DOHH2 (cell line): Measurements from ENCODE around the gene CROCC.

ENCODE experiments used
- H3F3A ChIP-seq: fragments of 200-600 bp; sonication (generic), shearing (Covaris generic); 2 replicates; pipeline ENCODE4 v1.6.0; 2016; ENCODE audit warnings: antibody characterized with exemption, mild to moderate bottlenecking; ENCODE audit not compliant: control insufficient read depth, insufficient read depth
- H3K27ac ChIP-seq: fragments of 200-600 bp; sonication (generic); 2 replicates; pipeline ENCODE4 v1.5.1; 2014; ENCODE audit warnings: low read depth, mild to moderate bottlenecking, low read length, moderate library complexity
- H3K27me3 ChIP-seq: fragments of 200-600 bp; sonication (generic); 2 replicates; pipeline ENCODE4 v1.6.1; 2014; ENCODE audit warnings: mild to moderate bottlenecking, low read length, mixed read lengths; ENCODE audit not compliant: control insufficient read depth
- H3K36me3 ChIP-seq: fragments of 200-600 bp; sonication (generic); 2 replicates; pipeline ENCODE4 v1.6.1; 2014; ENCODE audit warnings: mild to moderate bottlenecking, low read length, moderate library complexity, mixed read lengths; ENCODE audit not compliant: control insufficient read depth
- H3K4me1 ChIP-seq: fragments of 200-600 bp; sonication (generic); 2 replicates; pipeline ENCODE4 v1.6.1; 2014; ENCODE audit warnings: mild to moderate bottlenecking, low read length, mixed read lengths; ENCODE audit not compliant: control insufficient read depth
- H3K4me2 ChIP-seq: fragments of 200-600 bp; sonication (generic); 2 replicates; pipeline ENCODE4 v1.6.0; 2014; ENCODE audit warnings: mild to moderate bottlenecking, low read length, moderate library complexity
- H3K4me3 ChIP-seq: fragments of 200-600 bp; sonication (generic); 2 replicates; pipeline ENCODE4 v1.5.1; 2014; ENCODE audit warnings: mild to moderate bottlenecking, low read length, mixed read lengths
- H3K79me2 ChIP-seq: fragments of 200-600 bp; sonication (generic); 2 replicates; pipeline ENCODE4 v1.6.1; 2014; ENCODE audit warnings: mild to moderate bottlenecking, low read length, mixed read lengths; ENCODE audit not compliant: control insufficient read depth
- H3K9me2 ChIP-seq: fragments of 200-600 bp; sonication (generic); replicated peaks from 2 replicates; pipeline ENCODE4 v1.6.1; 2014; ENCODE audit warnings: mild to moderate bottlenecking, low read length, mixed read lengths; ENCODE audit not compliant: control insufficient read depth
- H3K9me3 ChIP-seq: fragments of 200-600 bp; sonication (generic); 2 replicates; pipeline ENCODE4 v1.6.1; 2014; ENCODE audit warnings: antibody characterized with exemption, low read length, mixed read lengths; ENCODE audit not compliant: control insufficient read depth, insufficient read depth
- H4K20me1 ChIP-seq: fragments of 200-600 bp; sonication (generic); 2 replicates; pipeline ENCODE4 v1.6.0; 2014; ENCODE audit warnings: low read depth, mild to moderate bottlenecking, antibody characterized with exemption, low read length, moderate library complexity; ENCODE audit not compliant: control insufficient read depth, insufficient read depth
- EZH2phosphoT487 ChIP-seq: fragments of 200-600 bp; sonication (generic); IDR thresholded peaks from 2 replicates; pipeline ENCODE4 v1.6.1; 2017; ENCODE audit warnings: borderline replicate concordance, mild to moderate bottlenecking, antibody characterized with exemption, low read length, moderate library complexity, mixed read lengths
- TF ChIP-seq, protein P1 (sequence below): fragments of 200-600 bp; sonication (generic); IDR thresholded peaks from one replicate; pipeline ENCODE4 v1.5.1; 2014; ENCODE audit warnings: antibody characterized with exemption, mild to moderate bottlenecking, low read depth, low read length; ENCODE audit not compliant: poor library complexity, severe bottlenecking

CROCC gene

DNA sequence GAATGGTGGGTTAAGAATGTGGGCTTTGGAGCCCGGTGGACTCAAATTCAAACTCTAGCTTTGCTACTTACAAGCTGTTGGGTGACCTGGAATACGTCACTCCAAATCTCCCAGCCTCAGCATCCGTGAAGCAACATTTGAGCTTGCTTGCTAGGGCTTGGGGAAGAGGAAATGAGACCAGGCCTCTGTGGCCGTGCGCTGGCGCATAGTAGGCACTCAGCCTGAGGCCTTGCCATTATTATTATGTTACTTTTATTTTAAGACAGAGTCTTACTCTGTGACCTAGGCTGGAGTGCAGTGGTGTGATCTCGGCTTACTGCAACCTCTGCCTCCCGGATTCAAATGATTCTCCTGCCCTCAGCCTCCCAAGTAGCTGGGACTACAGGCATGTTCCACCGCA is 70.9 kb downstream of the CROCC start:
- TF ChIP-seq, protein P1, sequence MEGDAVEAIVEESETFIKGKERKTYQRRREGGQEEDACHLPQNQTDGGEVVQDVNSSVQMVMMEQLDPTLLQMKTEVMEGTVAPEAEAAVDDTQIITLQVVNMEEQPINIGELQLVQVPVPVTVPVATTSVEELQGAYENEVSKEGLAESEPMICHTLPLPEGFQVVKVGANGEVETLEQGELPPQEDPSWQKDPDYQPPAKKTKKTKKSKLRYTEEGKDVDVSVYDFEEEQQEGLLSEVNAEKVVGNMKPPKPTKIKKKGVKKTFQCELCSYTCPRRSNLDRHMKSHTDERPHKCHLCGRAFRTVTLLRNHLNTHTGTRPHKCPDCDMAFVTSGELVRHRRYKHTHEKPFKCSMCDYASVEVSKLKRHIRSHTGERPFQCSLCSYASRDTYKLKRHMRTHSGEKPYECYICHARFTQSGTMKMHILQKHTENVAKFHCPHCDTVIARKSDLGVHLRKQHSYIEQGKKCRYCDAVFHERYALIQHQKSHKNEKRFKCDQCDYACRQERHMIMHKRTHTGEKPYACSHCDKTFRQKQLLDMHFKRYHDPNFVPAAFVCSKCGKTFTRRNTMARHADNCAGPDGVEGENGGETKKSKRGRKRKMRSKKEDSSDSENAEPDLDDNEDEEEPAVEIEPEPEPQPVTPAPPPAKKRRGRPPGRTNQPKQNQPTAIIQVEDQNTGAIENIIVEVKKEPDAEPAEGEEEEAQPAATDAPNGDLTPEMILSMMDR = no peak
- no peak for TF ChIP-seq EZH2phosphoT487
- Histone ChIP-seq H3K9me3 (no peaks in the 10 kb centered on the region), H3K36me3 (no peaks in the 10 kb centered on the region), H3K4me1 (no peaks in the 10 kb centered on the region), H3K9me2 (no peaks in the 10 kb centered on the region), H3K79me2 (no peaks in the 10 kb centered on the region), H4K20me1 (no peaks in the 10 kb centered on the region), H3K27ac (no peak overlapping the region), H3F3A (no peaks in the 10 kb centered on the region), H3K4me3 (no peak overlapping the region), H3K27me3 (no peaks in the 10 kb centered on the region), H3K4me2 (no peak overlapping the region)

DNA sequence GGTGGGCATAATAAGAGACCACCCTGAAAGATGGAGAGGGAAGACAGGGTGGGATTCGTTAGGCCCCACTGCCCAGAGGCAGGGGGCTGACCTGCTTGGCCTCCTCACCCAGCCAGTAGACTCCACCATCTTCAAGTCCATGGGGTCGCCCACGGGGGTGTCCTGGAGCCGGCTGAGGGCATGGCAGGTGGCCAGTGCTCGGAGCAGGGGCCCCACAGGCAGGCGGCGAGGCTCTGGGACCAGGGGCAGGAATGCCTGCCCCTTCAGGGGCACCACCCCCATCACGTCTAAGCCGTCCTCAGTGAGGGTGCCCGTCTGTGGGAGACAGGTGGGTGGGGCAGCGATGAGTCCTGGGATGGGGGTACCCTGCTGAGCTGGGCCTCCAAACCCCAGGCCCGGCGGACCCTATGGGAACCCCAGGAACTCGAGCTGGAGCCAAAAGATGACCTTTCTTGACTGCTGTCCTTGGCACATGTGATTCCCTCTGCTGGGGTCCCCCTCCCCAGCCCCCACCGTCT is 71.8 kb downstream of the CROCC start:
- no peak overlapping the region for H3K4me3 ChIP-seq
- H3K4me1 ChIP-seq = no peaks in the 10 kb centered on the region
- H3K36me3 ChIP-seq = 0 out of 2 replicates have a peak, but pooled peaks cover 1% of the 10 kb centered on the region
- TF ChIP-seq, protein P1 = no peak
- TF ChIP-seq EZH2phosphoT487 = no peak
- no peak overlapping the region for H3K4me2 ChIP-seq
- H3K9me2 ChIP-seq = no peaks in the 10 kb centered on the region
- H3K27me3 ChIP-seq = no peaks in the 10 kb centered on the region
- no peaks in the 10 kb centered on the region for H3K79me2 ChIP-seq
- H3K27ac ChIP-seq = no peak overlapping the region
- no peaks in the 10 kb centered on the region for H4K20me1 ChIP-seq
- H3K9me3 ChIP-seq = no peaks in the 10 kb centered on the region
- H3F3A ChIP-seq = no peaks in the 10 kb centered on the region

DNA sequence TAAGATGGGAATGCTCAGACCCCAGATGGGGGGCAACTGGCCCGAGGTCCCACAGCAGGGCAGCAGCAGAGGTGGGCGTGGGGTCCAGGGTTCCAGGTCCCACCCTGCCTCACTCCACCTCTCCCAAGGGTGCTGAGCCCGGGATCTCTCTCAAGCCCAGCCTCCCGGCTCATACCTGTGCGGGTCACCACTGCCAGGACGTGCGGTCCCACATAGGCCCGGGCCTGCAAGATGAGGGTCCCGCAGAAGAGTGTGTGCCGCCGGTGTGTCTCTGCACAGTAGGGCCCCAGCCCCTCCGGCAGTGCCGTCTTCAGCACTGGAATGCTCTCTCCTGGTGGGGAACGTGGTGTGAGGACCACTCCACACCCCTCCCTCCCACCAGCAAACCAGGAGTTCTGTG is 75.1 kb downstream of the CROCC start:
- Histone ChIP-seq H3K27ac (no peak overlapping the region), H4K20me1 (no peaks in the 10 kb centered on the region), H3K27me3 (no peaks in the 10 kb centered on the region), H3K4me2 (no peak overlapping the region), H3K9me2 (no peaks in the 10 kb centered on the region), H3K36me3 (0 out of 2 replicates have a peak, but pooled peaks cover 2% of the 10 kb centered on the region), H3K4me3 (no peak overlapping the region), H3K79me2 (no peaks in the 10 kb centered on the region), H3K9me3 (no peaks in the 10 kb centered on the region), H3F3A (no peaks in the 10 kb centered on the region), H3K4me1 (no peaks in the 10 kb centered on the region)
- no peak for TF ChIP-seq EZH2phosphoT487
- TF ChIP-seq, protein P1 = no peak

DNA sequence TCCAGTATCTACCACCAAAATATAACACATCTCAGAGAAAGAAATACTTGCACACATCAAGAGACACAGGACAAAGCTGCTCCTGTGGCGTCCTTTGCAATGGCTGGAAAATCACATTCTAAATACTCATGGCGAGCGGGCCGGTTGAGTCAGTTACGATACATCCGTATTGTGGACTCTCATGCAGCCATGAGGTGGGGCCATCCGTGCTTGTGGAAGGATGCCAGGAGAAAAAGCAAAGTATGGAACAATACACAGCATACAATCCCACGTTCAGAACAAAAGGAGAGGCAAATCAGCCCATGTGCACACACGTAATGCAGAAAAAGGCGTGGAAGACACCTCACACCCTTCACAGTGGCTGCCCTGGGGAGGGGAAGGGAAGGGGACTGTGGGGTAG is 76.9 kb downstream of the CROCC start:
- Histone ChIP-seq H3K79me2 (no peaks in the 10 kb centered on the region), H3K27me3 (no peaks in the 10 kb centered on the region), H3K4me2 (no peak overlapping the region), H3K36me3 (0 out of 2 replicates have a peak, but pooled peaks cover 2% of the 10 kb centered on the region), H3K4me1 (no peaks in the 10 kb centered on the region), H3K27ac (no peak overlapping the region), H4K20me1 (no peaks in the 10 kb centered on the region), H3F3A (no peaks in the 10 kb centered on the region), H3K4me3 (no peak overlapping the region), H3K9me2 (no peaks in the 10 kb centered on the region), H3K9me3 (no peaks in the 10 kb centered on the region)
- TF ChIP-seq, protein P1 = no peak
- TF ChIP-seq EZH2phosphoT487 = no peak
